Large intestine (tissue), 3 donors: Measurements from ENCODE around the gene WFDC6. TPM values are rescaled to one million over a fixed set of nuclear protein-coding genes. Genes with fewer than 3 reads are reported as not detected.

ENCODE experiments used
- DNase-seq, 2 donors: peaks; one replicate each; pipeline versions ENCODE4 v3.0.0 to v3.0.0-alpha.2; 2013
- H3K27ac ChIP-seq: one replicate; pipeline ENCODE4 v1.5.1; 2013; ENCODE audit warnings: low read length
- H3K27me3 ChIP-seq: 2 replicates; pipeline ENCODE4 v1.6.1; 2013; ENCODE audit warnings: low read length; ENCODE audit not compliant: control insufficient read depth, insufficient read depth
- H3K36me3 ChIP-seq: 2 replicates; pipeline ENCODE4 v1.6.1; 2013; ENCODE audit warnings: low read length; ENCODE audit not compliant: control insufficient read depth, insufficient read depth
- H3K4me1 ChIP-seq: one replicate; pipeline ENCODE4 v1.6.1; 2013; ENCODE audit warnings: low read length; ENCODE audit not compliant: control insufficient read depth, insufficient read depth
- H3K4me3 ChIP-seq: one replicate; pipeline ENCODE4 v1.5.1; 2013; ENCODE audit warnings: low read length
- H3K9me3 ChIP-seq: one replicate; pipeline ENCODE4 v1.6.1; 2013; ENCODE audit warnings: mild to moderate bottlenecking, low read depth, low read length, moderate library complexity; ENCODE audit not compliant: control insufficient read depth
- WGBS: methylation state at CpG from one replicate; pipeline ENCODE4 v1.1.5; 2013; ENCODE audit warnings: low lambda C conversion rate; ENCODE audit not compliant: insufficient coverage; 5-methylcytosine and 5-hydroxymethylcytosine counted together
- polyA plus RNA-seq: library from polyadenylated mRNA; unstranded; fragments of 120-200 nt; gene quantifications from one replicate; pipeline ENCODE4 v1.2.1, GENCODE V29; 2013

Gene WFDC6
- polyA plus RNA-seq, 1 donor, result not detected

GRCh38 chr20:45501600-45501999, 37.7 kb downstream of the WFDC6 start:
- Histone ChIP-seq H3K4me1 (no peaks in the 10 kb centered on the region), H3K9me3 (no peaks in the 10 kb centered on the region), H3K27me3 (peaks cover 5% of the 10 kb centered on the region), H3K27ac (no peak overlapping the region), H3K4me3 (no peak overlapping the region), H3K36me3 (no peaks in the 10 kb centered on the region)
- no peak for DNase-seq
- 60% methylated on average over 1 of the region's 1 CpG for WGBS

DNA sequence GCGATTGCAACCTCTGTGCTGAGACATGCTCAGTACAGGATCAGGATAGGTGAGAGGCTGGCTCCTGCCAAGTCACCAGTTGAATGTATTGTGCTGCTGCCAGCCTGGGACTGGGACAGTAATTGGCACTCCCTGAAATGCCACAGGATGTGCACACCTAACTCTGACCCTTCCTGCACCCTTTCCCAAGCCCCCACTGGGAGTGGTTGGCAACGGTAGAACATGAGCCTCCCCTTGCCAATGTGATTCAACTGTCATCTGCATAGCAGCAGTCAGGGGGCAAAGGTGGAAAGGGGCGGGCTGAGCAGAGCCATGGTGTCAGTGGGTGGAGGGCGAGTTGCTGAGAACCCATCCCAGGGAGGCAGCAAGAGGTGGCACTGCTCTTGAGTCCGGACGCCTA, 39.3 kb downstream of the WFDC6 start:
- no CpG with 5 or more reads among the region's 6 CpGs for WGBS
- Histone ChIP-seq H3K4me1 (no peaks in the 10 kb centered on the region), H3K27me3 (peaks cover 7% of the 10 kb centered on the region), H3K27ac (no peak overlapping the region), H3K36me3 (no peaks in the 10 kb centered on the region), H3K9me3 (no peaks in the 10 kb centered on the region), H3K4me3 (no peak overlapping the region)
- peak; percentile 17 to 54 for DNase-seq

GRCh38 chr20:45497971-45498494, 41.2 kb downstream of the WFDC6 start:
- no peak overlapping the region for H3K4me3 ChIP-seq
- DNase-seq, result no peak
- WGBS, result no CpG with 5 or more reads among the region's 3 CpGs
- H3K9me3 ChIP-seq, result no peaks in the 10 kb centered on the region
- H3K36me3 ChIP-seq, result no peaks in the 10 kb centered on the region
- H3K27ac ChIP-seq, result no peak overlapping the region
- H3K27me3 ChIP-seq, result peaks cover 7% of the 10 kb centered on the region
- H3K4me1 ChIP-seq, result no peaks in the 10 kb centered on the region

GRCh38 chr20:45496166-45496565, 43.1 kb downstream of the WFDC6 start:
- WGBS, result no CpG with 5 or more reads among the region's 3 CpGs
- DNase-seq, result no peak
- no peaks in the 10 kb centered on the region for H3K36me3 ChIP-seq
- H3K27me3 ChIP-seq, result peaks cover 7% of the 10 kb centered on the region
- no peaks in the 10 kb centered on the region for H3K9me3 ChIP-seq
- no peak overlapping the region for H3K27ac ChIP-seq
- no peaks in the 10 kb centered on the region for H3K4me1 ChIP-seq
- no peak overlapping the region for H3K4me3 ChIP-seq

- Histone ChIP-seq H3K4me3 (no peak overlapping the region), H3K9me3 (no peaks in the 10 kb centered on the region), H3K27me3 (peaks cover 7% of the 10 kb centered on the region), H3K4me1 (no peaks in the 10 kb centered on the region), H3K27ac (no peak overlapping the region), H3K36me3 (no peaks in the 10 kb centered on the region)
- no CpG with 5 or more reads among the region's 1 CpG for WGBS
- DNase-seq, result no peak
Measured at GRCh38 chr20:45495501-45495941, 43.8 kb downstream of the WFDC6 start.

DNA sequence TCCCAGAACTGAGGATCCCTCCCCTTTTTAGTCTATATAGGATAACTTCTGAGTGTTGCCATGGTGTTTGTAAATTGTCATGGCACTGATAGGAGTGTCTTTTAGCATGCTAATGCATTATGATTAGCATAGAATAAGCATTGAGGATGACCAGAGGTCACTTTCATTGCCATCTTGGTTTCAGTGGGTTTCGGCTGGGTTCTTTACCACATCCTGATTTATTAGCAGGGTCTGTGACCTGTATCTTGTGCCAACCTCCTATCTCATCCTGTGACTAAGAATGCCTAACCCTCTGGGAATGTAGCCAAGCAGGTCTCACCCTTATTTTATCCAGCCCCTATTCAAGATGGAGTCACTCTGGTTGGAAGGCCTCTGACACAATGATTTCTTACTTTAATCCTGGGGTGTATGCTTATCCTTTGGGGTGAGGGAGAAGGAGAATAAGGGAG, 50.2 kb downstream of the WFDC6 start:
- Histone ChIP-seq H3K4me3 (no peak overlapping the region), H3K9me3 (no peaks in the 10 kb centered on the region), H3K36me3 (no peaks in the 10 kb centered on the region), H3K4me1 (no peaks in the 10 kb centered on the region), H3K27ac (no peak overlapping the region), H3K27me3 (peaks cover 14% of the 10 kb centered on the region)
- WGBS, result no CpG with 5 or more reads among the region's 1 CpG
- DNase-seq, result no peak

- no CpG with 5 or more reads among the region's 20 CpGs for WGBS
- Histone ChIP-seq H3K36me3 (no peaks in the 10 kb centered on the region), H3K9me3 (no peaks in the 10 kb centered on the region), H3K27me3 (peaks cover 14% of the 10 kb centered on the region), H3K4me3 (no peak overlapping the region), H3K4me1 (no peaks in the 10 kb centered on the region), H3K27ac (no peak overlapping the region)
- DNase-seq, result no peak
Measured at GRCh38 chr20:45487231-45487635, 52.0 kb downstream of the WFDC6 start.

DNA sequence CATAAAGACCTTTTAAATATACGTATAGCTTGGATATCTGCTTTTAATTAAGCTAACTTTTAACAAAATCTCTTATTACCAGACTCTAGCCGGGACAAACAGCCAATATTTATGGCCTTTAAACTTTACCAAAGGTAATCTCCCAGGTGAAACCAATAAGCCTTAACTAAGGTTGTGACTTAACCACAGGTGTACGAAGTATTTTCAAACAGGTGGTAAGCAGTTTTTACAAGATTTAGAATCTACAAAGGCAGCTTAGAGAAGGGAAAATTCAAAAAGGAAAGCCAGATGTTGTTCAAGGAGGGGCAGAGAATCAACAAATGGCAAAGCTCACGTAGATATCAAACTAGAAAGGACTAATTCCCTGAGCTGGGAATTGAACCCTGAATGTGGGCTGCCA, 53.9 kb downstream of the WFDC6 start:
- Histone ChIP-seq H3K4me3 (no peak overlapping the region), H3K27ac (no peak overlapping the region), H3K4me1 (no peaks in the 10 kb centered on the region), H3K36me3 (no peaks in the 10 kb centered on the region), H3K27me3 (peaks cover 14% of the 10 kb centered on the region), H3K9me3 (no peaks in the 10 kb centered on the region)
- 14% methylated on average over 1 of the region's 4 CpGs for WGBS
- DNase-seq, result no peak

GRCh38 chr20:45484676-45485075, 54.6 kb downstream of the WFDC6 start:
- Histone ChIP-seq H3K4me3 (no peak overlapping the region), H3K27ac (no peak overlapping the region), H3K36me3 (no peaks in the 10 kb centered on the region), H3K9me3 (no peaks in the 10 kb centered on the region), H3K27me3 (peaks cover 14% of the 10 kb centered on the region), H3K4me1 (no peaks in the 10 kb centered on the region)
- WGBS, result 100% methylated on average over 1 of the region's 6 CpGs
- DNase-seq, result no peak
